PFSK-1 (cell line): Measurements from ENCODE around the gene CER1. TPM values are rescaled to one million over a fixed set of nuclear protein-coding genes. Genes with fewer than 3 reads are reported as not detected.

Experiments
- FOXP2 ChIP-seq: optimal IDR thresholded peaks from 2 replicates; pipeline ENCODE3; 2011; ENCODE audit warnings: borderline replicate concordance, control low read depth, inconsistent platforms; ENCODE audit not compliant: insufficient read depth; ENCODE audit errors: extremely low read length, extremely low read depth
- POLR2AphosphoS5 ChIP-seq: IDR thresholded peaks from 2 replicates; pipeline ENCODE4 v1.6.1; 2012; ENCODE audit warnings: low read depth, mild to moderate bottlenecking, control low read depth, low read length, moderate library complexity
- REST ChIP-seq, 2 experiments: IDR thresholded peaks; 2 replicates each; pipeline versions ENCODE4 v1.6.1 to v1.8.0; 2011 to 2012; ENCODE audit warnings: low read depth in 2 of 2, low read length in 2 of 2, control low read depth in 1 of 2, inconsistent platforms in 1 of 2, mild to moderate bottlenecking in 1 of 2, moderate library complexity in 1 of 2; ENCODE audit not compliant: insufficient read depth in 1 of 2
- SIN3A ChIP-seq: IDR thresholded peaks from 2 replicates; pipeline ENCODE4 v1.6.1; 2012; ENCODE audit warnings: mild to moderate bottlenecking, low read length, moderate library complexity, borderline replicate concordance; ENCODE audit not compliant: insufficient read depth
- TAF1 ChIP-seq: IDR thresholded peaks from 2 replicates; pipeline ENCODE4 v1.6.1; 2012; ENCODE audit warnings: low read length, control low read depth, borderline replicate concordance; ENCODE audit not compliant: insufficient read depth
- polyA plus RNA-seq: library from polyadenylated mRNA; unstranded; fragments of >200 nt; gene quantifications from one replicate; pipeline ENCODE4 v1.2.1, GENCODE V29; 2012; ENCODE audit warnings: low read depth, missing spikeins; ENCODE audit not compliant: insufficient read length

The CER1 gene
- not detected for polyA plus RNA-seq

- TF ChIP-seq TAF1 (no peak), FOXP2 (no peak), REST (IDR thresholded peaks at IDR 0.05; ENCODE audit: insufficient read depth in 1 of 2, low read depth in 2 of 2, low read length in 2 of 2) (no peak), POLR2AphosphoS5 (no peak), SIN3A (no peak)
These were observed at the start of gene CER1 for GRCh38 chr9:14722391-14723035. TSS of gene CER1 (minus strand) at chr9:14722733. CDS start at chr9:14722672, 61 bp downstream.

GRCh38 chr9:14770592-14770991, 48.1 kb upstream of the CER1 start:
- TF ChIP-seq FOXP2 (no peak), TAF1 (no peak), SIN3A (no peak), REST (IDR thresholded peaks at IDR 0.05; ENCODE audit: insufficient read depth in 1 of 2, low read depth in 2 of 2, low read length in 2 of 2) (no peak), POLR2AphosphoS5 (no peak)

- TF ChIP-seq REST (IDR thresholded peaks at IDR 0.05; ENCODE audit: insufficient read depth in 1 of 2, low read depth in 2 of 2, low read length in 2 of 2) (no peak), FOXP2 (no peak), TAF1 (no peak), SIN3A (no peak), POLR2AphosphoS5 (no peak)
These were observed 46.7 kb upstream of the CER1 start for GRCh38 chr9:14769230-14769571.

GRCh38 chr9:14768405-14769229, 46.1 kb upstream of the CER1 start:
- TF ChIP-seq TAF1 (no peak), FOXP2 (no peak), REST (IDR thresholded peaks at IDR 0.05; ENCODE audit: insufficient read depth in 1 of 2, low read depth in 2 of 2, low read length in 2 of 2) (no peak), SIN3A (no peak), POLR2AphosphoS5 (no peak)
